Naive thymus-derived CD4-positive, alpha-beta T cell (primary cell): ENCODE measurements around the gene PLCL1. TPM values are rescaled to one million over a fixed set of nuclear protein-coding genes. Genes with fewer than 3 reads are reported as not detected.
A peak's percentile ranks its signal among the peaks of the same experiment; 100 is the strongest.

Experiments used
- ATAC-seq: fragments of 150-1000 bp; cut with Tn5 transposase; 2 replicates; pipeline ENCODE4 v1.10.0; 2021; ENCODE audit warnings: mild to moderate bottlenecking, moderate library complexity
- CTCF ChIA-PET: fragments of 350-600 bp; sonication (Branson Sonifier 250); formaldehyde crosslinking; loops from one replicate; lab custom pipeline; 2021; ENCODE audit warnings: antibody characterized with exemption; lab: Charles Lee
- POLR2A ChIA-PET: fragments of 350-600 bp; sonication (Branson Sonifier 250); formaldehyde crosslinking; loops from one replicate; lab custom pipeline; 2021; ENCODE audit warnings: antibody characterized with exemption, inconsistent platforms; lab: Charles Lee
- DNase-seq, 9 donors: peaks; one replicate each; pipeline versions ENCODE4 v3.0.0 to v3.0.0-alpha.2; 2020 to 2022; ENCODE audit warnings: mixed read lengths in 1 of 9
- H3K27ac ChIP-seq: one replicate; pipeline ENCODE4 v1.7.0; 2013; ENCODE audit warnings: mild to moderate bottlenecking, low read depth, low read length, moderate library complexity
- H3K27me3 ChIP-seq, 2 donors: one replicate each; pipeline ENCODE4 v1.7.0; 2013; ENCODE audit warnings: low read length in 2 of 2, mild to moderate bottlenecking in 2 of 2, moderate library complexity in 2 of 2; ENCODE audit not compliant: control insufficient read depth in 2 of 2, insufficient read depth in 2 of 2
- H3K36me3 ChIP-seq, 3 experiments: 1 replicate in 2 of 3; 2 replicates in 1 of 3; pipeline ENCODE4 v1.7.0; 2013; ENCODE audit warnings: low read length in 3 of 3, mild to moderate bottlenecking in 3 of 3, moderate library complexity in 1 of 3; ENCODE audit not compliant: insufficient read depth in 3 of 3, control insufficient read depth in 2 of 3
- H3K4me1 ChIP-seq, 2 donors: one replicate each; pipeline ENCODE4 v1.7.0; 2013; ENCODE audit warnings: low read length in 2 of 2, mild to moderate bottlenecking in 2 of 2, moderate library complexity in 1 of 2; ENCODE audit not compliant: control insufficient read depth in 2 of 2, insufficient read depth in 2 of 2
- H3K4me3 ChIP-seq: 2 replicates; pipeline ENCODE4 v1.7.0; 2013; ENCODE audit warnings: mild to moderate bottlenecking, low read length
- H3K9me3 ChIP-seq, 3 experiments: 1 replicate in 2 of 3; 2 replicates in 1 of 3; pipeline ENCODE4 v1.7.0; 2013; ENCODE audit warnings: low read length in 3 of 3; ENCODE audit not compliant: control insufficient read depth in 2 of 3
- H3K27ac Mint-ChIP-seq, 9 donors: one replicate each; pipeline ENCODE4 v1.8.0; 2020 to 2022; ENCODE audit warnings: mixed read lengths in 9 of 9, mild to moderate bottlenecking in 8 of 9, moderate library complexity in 5 of 9, inconsistent platforms in 2 of 9
- H3K27me3 Mint-ChIP-seq, 5 donors: one replicate each; pipeline ENCODE4 v1.8.0; 2021 to 2022; ENCODE audit warnings: mixed read lengths in 5 of 5, mild to moderate bottlenecking in 1 of 5
- H3K36me3 Mint-ChIP-seq, 5 donors: one replicate each; pipeline ENCODE4 v1.8.0; 2020 to 2022; ENCODE audit warnings: mixed read lengths in 5 of 5, mild to moderate bottlenecking in 3 of 5, inconsistent platforms in 1 of 5
- H3K4me1 Mint-ChIP-seq, 7 donors: one replicate each; pipeline ENCODE4 v1.8.0; 2020 to 2022; ENCODE audit warnings: mixed read lengths in 7 of 7, mild to moderate bottlenecking in 3 of 7, inconsistent platforms in 1 of 7
- H3K4me3 Mint-ChIP-seq, 10 donors: one replicate each; pipeline ENCODE4 v1.8.0; 2020 to 2022; ENCODE audit warnings: mild to moderate bottlenecking in 10 of 10, mixed read lengths in 10 of 10, moderate library complexity in 6 of 10, inconsistent platforms in 2 of 10
- H3K9me3 Mint-ChIP-seq, 11 donors: one replicate each; pipeline ENCODE4 v1.8.0; 2020 to 2022; ENCODE audit warnings: mixed read lengths in 11 of 11, mild to moderate bottlenecking in 4 of 11, inconsistent platforms in 1 of 11, moderate library complexity in 1 of 11
- intact Hi-C, 2 donors: fragments of 100-400 bp; cut with micrococcal nuclease; formaldehyde crosslinking; loops; one replicate each; pipeline ENCODE4 v1.15.1; 2023
- polyA plus RNA-seq, 2 donors: library from polyadenylated mRNA; unstranded; fragments of 300-500 nt; fragmentation: Illumina TruSeq; gene quantifications; one replicate each; pipeline ENCODE4 v1.2.3, GENCODE V29; 2021
- total RNA-seq, 6 experiments: library from RNA in 5 of 6; stranded (reverse) in 5 of 6; gene quantifications; 1 replicate in 5 of 6; 2 replicates in 1 of 6; pipeline ENCODE4 v1.2.3 and lab custom pipeline; 2021 to 2026

PLCL1 gene
- total and polyA plus RNA-seq, 7 experiments from 2014 or later = 1.8 to 33.7 (median 22.7) TPM

DNA sequence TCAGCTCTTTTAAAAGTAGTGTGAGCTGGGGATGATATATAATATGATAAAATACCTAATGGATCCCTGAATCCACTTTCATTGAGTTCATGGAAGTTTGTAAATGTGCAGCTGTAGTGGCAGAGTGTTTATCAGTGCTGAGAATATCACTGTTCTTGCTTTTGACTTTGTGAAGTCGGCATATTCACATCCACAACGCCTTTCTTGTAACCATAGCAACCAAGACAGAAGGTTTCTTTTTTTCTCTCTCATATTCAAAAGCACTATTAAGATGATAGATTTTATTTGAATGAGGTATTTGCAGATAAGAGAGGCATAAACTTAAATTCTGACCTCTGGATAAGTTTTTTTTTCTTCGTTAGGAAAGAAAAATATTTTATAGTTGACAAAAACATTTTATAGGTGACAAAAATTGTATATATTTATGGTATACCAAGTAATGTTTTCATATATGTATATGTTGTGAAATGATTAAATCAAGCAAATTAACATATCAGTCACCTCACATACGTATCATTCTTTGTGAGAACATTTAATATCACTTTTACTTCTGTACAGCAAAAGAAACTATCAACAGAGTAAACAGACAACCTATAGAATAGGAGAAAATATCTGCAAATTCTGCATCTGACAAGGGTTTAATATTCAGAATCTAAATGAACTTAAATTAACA, 130.0 kb downstream of the PLCL1 start:
- Mint-ChIP-seq H3K4me1 (peaks cover 21 to 98% (median 89%) of the 10 kb centered on the region in 7 donors), H3K27me3 (peaks cover 0 to 2% (median 0%) of the 10 kb centered on the region in 5 donors), H3K9me3 (peaks cover 0 to 10% (median 0%) of the 10 kb centered on the region in 11 donors), H3K27ac (peak overlapping the region; percentile 39 to 94 (median 70)), H3K36me3 (peaks cover 0 to 11% (median 0%) of the 10 kb centered on the region in 5 donors), H3K4me3 (peak overlapping the region; percentile 25 to 82 (median 72))
- ATAC-seq = peak; percentile 61
- ChIA-PET POLR2A (interaction anchor here (0.6 to 1.1 kb wide), 3 partner anchors 41 to 92 kb away, joined by 3 to 4 read pairs (median 4); no protein-coding TSS in a partner anchor), CTCF (interaction anchor here (0.8 kb wide), 2 partner anchors 83 to 193 kb away, joined by 3 read pairs; no protein-coding TSS in a partner anchor)
- H3K9me3 ChIP-seq = no peaks in the 10 kb centered on the region
- H3K36me3 ChIP-seq = no peaks in the 10 kb centered on the region
- intact Hi-C loops = loop anchor here in 1 of 2 donors (1.0 to 5.0 kb wide), 4 partner anchors 16 to 130 kb away; partner anchors contain the start of gene PLCL1
- H3K27me3 ChIP-seq = no peaks in the 10 kb centered on the region
- peak in 7 of 9 donors; percentile 23 to 66 (median 46) for DNase-seq
- peaks cover 0 to 9% of the 10 kb centered on the region in 2 donors for H3K4me1 ChIP-seq
- H3K27ac ChIP-seq = peak overlapping the region; percentile 15
- H3K4me3 ChIP-seq = no peak overlapping the region

DNA sequence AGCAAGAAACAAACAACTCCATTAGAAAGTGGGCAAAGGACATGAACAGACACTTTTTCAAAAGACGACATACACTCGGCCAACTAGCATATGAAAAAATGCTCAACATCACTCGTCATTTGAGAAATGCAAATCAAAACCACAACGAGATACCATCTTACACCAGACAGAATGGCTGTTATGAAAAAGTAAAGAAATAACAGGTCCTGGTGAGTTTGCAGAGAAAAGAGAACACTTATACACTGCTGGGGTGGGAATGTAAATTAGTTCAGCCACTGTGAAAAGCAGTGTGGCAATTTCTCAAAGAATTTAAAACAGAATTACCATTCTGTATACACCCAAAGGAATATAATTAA, 130.5 kb downstream of the PLCL1 start:
- peaks cover 0 to 10% (median 0%) of the 10 kb centered on the region in 11 donors for H3K9me3 Mint-ChIP-seq
- peak overlapping the region; percentile 39 to 94 (median 70) for H3K27ac Mint-ChIP-seq
- no peaks in the 10 kb centered on the region for H3K9me3 ChIP-seq
- peaks cover 0 to 11% (median 0%) of the 10 kb centered on the region in 5 donors for H3K36me3 Mint-ChIP-seq
- peak; percentile 73 for ATAC-seq
- no peaks in the 10 kb centered on the region for H3K36me3 ChIP-seq
- H3K4me1 Mint-ChIP-seq = peaks cover 21 to 98% (median 89%) of the 10 kb centered on the region in 7 donors
- ChIA-PET POLR2A (no interaction called here), CTCF (no interaction called here)
- intact Hi-C loops = loop anchor here in 1 of 2 donors (1.0 to 5.0 kb wide), 4 partner anchors 16 to 131 kb away; partner anchors contain the start of gene PLCL1
- peaks cover 0 to 2% (median 0%) of the 10 kb centered on the region in 5 donors for H3K27me3 Mint-ChIP-seq
- no peaks in the 10 kb centered on the region for H3K27me3 ChIP-seq
- H3K27ac ChIP-seq = peak overlapping the region; percentile 15
- H3K4me3 ChIP-seq = no peak overlapping the region
- peaks cover 0 to 9% of the 10 kb centered on the region in 2 donors for H3K4me1 ChIP-seq
- DNase-seq = peak in 7 of 9 donors; percentile 25 to 64 (median 51)
- H3K4me3 Mint-ChIP-seq = peak overlapping the region; percentile 25 to 82 (median 72)

GRCh38 chr2:197937814-197938213, 133.4 kb downstream of the PLCL1 start:
- intact Hi-C loops = no loop called here
- H3K4me1 Mint-ChIP-seq = peaks cover 17 to 96% (median 73%) of the 10 kb centered on the region in 7 donors
- Histone ChIP-seq H3K27ac (no peak overlapping the region), H3K4me3 (no peak overlapping the region), H3K27me3 (no peaks in the 10 kb centered on the region), H3K4me1 (peaks cover 0 to 9% of the 10 kb centered on the region in 2 donors), H3K36me3 (no peaks in the 10 kb centered on the region), H3K9me3 (no peaks in the 10 kb centered on the region)
- H3K27me3 Mint-ChIP-seq = peaks cover 0 to 2% (median 0%) of the 10 kb centered on the region in 5 donors
- peaks cover 0 to 10% (median 0%) of the 10 kb centered on the region in 11 donors for H3K9me3 Mint-ChIP-seq
- H3K27ac Mint-ChIP-seq = peak overlapping the region in 1 of 9 donors; percentile 6
- CTCF ChIA-PET = interaction anchor here (0.7 to 1.1 kb wide), 2 partner anchors 90 to 105 kb away, joined by 3 read pairs; no protein-coding TSS in a partner anchor
- POLR2A ChIA-PET = interaction anchor here (0.7 to 1.0 kb wide), 2 partner anchors 44 to 45 kb away, joined by 3 read pairs; no protein-coding TSS in a partner anchor
- DNase-seq (no peak), ATAC-seq (no peak)
- peaks cover 0 to 4% (median 0%) of the 10 kb centered on the region in 5 donors for H3K36me3 Mint-ChIP-seq
- H3K4me3 Mint-ChIP-seq = no peak overlapping the region

- no peak for DNase-seq
- Histone ChIP-seq H3K4me1 (peaks cover 0 to 11% of the 10 kb centered on the region in 2 donors), H3K36me3 (no peaks in the 10 kb centered on the region), H3K9me3 (no peaks in the 10 kb centered on the region), H3K27me3 (no peaks in the 10 kb centered on the region), H3K27ac (no peak overlapping the region), H3K4me3 (no peak overlapping the region)
- H3K4me3 Mint-ChIP-seq = no peak overlapping the region
- POLR2A ChIA-PET = interaction anchor here (0.8 to 1.0 kb wide), 2 partner anchors 8 to 46 kb away, joined by 3 read pairs; no protein-coding TSS in a partner anchor
- intact Hi-C loops = no loop called here
- H3K27me3 Mint-ChIP-seq = peaks cover 0 to 2% (median 0%) of the 10 kb centered on the region in 5 donors
- no peak for ATAC-seq
- peaks cover 15 to 97% (median 74%) of the 10 kb centered on the region in 7 donors for H3K4me1 Mint-ChIP-seq
- peak overlapping the region in 1 of 9 donors; percentile 58 for H3K27ac Mint-ChIP-seq
- CTCF ChIA-PET = interaction anchor here (0.6 to 1.1 kb wide), 2 partner anchors 91 to 98 kb away, joined by 3 to 4 read pairs; no protein-coding TSS in a partner anchor
- H3K36me3 Mint-ChIP-seq = peaks cover 0 to 4% (median 3%) of the 10 kb centered on the region in 5 donors
- peaks cover 0 to 10% (median 0%) of the 10 kb centered on the region in 11 donors for H3K9me3 Mint-ChIP-seq
These were observed 134.2 kb downstream of the PLCL1 start for GRCh38 chr2:197938555-197938954.

DNA sequence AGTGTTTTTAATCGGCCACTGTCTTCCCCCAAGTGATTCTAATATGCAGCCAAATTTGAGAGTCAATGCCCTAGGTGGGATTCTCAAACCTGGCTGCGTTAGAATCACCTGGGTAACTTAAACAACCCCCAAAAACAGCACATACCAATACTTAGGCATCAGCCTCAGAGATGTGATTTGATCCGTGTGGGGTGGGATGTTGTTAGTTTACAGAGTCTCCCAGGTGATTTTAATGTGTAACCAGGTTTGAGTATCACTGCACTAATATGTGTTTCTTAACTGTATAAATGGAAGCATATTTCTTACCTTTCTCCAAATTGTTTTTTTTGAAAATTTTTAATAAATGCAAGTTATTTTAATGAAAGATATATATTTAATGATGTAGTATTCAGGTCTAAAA, 135.4 kb downstream of the PLCL1 start:
- no peak overlapping the region for H3K27ac ChIP-seq
- peaks cover 18 to 97% (median 76%) of the 10 kb centered on the region in 7 donors for H3K4me1 Mint-ChIP-seq
- ATAC-seq = no peak
- POLR2A ChIA-PET = no interaction called here
- no peaks in the 10 kb centered on the region for H3K9me3 ChIP-seq
- intact Hi-C loops = no loop called here
- H3K27me3 ChIP-seq = no peaks in the 10 kb centered on the region
- CTCF ChIA-PET = no interaction called here
- H3K4me3 ChIP-seq = no peak overlapping the region
- H3K4me1 ChIP-seq = peaks cover 0 to 24% of the 10 kb centered on the region in 2 donors
- H3K9me3 Mint-ChIP-seq = peaks cover 0 to 10% (median 0%) of the 10 kb centered on the region in 11 donors
- H3K27ac Mint-ChIP-seq = peak overlapping the region in 2 of 9 donors; percentile 23 to 28
- peaks cover 0 to 2% (median 0%) of the 10 kb centered on the region in 5 donors for H3K27me3 Mint-ChIP-seq
- DNase-seq = no peak
- no peaks in the 10 kb centered on the region for H3K36me3 ChIP-seq
- peak overlapping the region in 2 of 10 donors; percentile 22 to 35 for H3K4me3 Mint-ChIP-seq
- H3K36me3 Mint-ChIP-seq = peaks cover 0 to 4% (median 3%) of the 10 kb centered on the region in 5 donors

GRCh38 chr2:197940382-197940781, 136.0 kb downstream of the PLCL1 start:
- Mint-ChIP-seq H3K9me3 (peaks cover 0 to 10% (median 0%) of the 10 kb centered on the region in 11 donors), H3K4me3 (no peak overlapping the region), H3K27me3 (peaks cover 0 to 2% (median 0%) of the 10 kb centered on the region in 5 donors), H3K27ac (no peak overlapping the region), H3K4me1 (peaks cover 13 to 97% (median 76%) of the 10 kb centered on the region in 7 donors), H3K36me3 (peaks cover 0 to 4% (median 3%) of the 10 kb centered on the region in 5 donors)
- Histone ChIP-seq H3K27me3 (no peaks in the 10 kb centered on the region), H3K27ac (no peak overlapping the region), H3K4me1 (peaks cover 0 to 26% of the 10 kb centered on the region in 2 donors), H3K9me3 (no peaks in the 10 kb centered on the region), H3K36me3 (no peaks in the 10 kb centered on the region), H3K4me3 (no peak overlapping the region)
- CTCF ChIA-PET = no interaction called here
- DNase-seq = no peak
- ATAC-seq = no peak
- POLR2A ChIA-PET = no interaction called here
- intact Hi-C loops = no loop called here
